Right renal pelvis (tissue), 4 donors: Measurements from ENCODE around the gene RCAN3. TPM values are rescaled to one million over a fixed set of nuclear protein-coding genes. Genes with fewer than 3 reads are reported as not detected.
"Not testable (repeated sequence)": the region's sequence is repeated elsewhere in the genome, so short reads cannot be mapped to it uniquely, and the experiment has no call there.

Source experiments
- DNase-seq, 4 donors: peaks; one replicate each; pipeline ENCODE4 v3.0.0-alpha.2; 2013; ENCODE audit warnings: low read depth in 4 of 4, low spot score in 3 of 4, missing footprints in 1 of 4
- polyA plus RNA-seq, 4 donors: library from polyadenylated mRNA; unstranded; fragments of 120-200 nt; gene quantifications; one replicate each; pipeline ENCODE4 v1.2.1, GENCODE V29; 2013; ENCODE audit not compliant: insufficient read length in 4 of 4

RCAN3 gene
- polyA plus RNA-seq, 4 donors = 7.9 to 12.7 (median 12.2) TPM

GRCh38 chr1:24545662-24546061, 43.0 kb downstream of the RCAN3 start:
- no peak for DNase-seq

DNA sequence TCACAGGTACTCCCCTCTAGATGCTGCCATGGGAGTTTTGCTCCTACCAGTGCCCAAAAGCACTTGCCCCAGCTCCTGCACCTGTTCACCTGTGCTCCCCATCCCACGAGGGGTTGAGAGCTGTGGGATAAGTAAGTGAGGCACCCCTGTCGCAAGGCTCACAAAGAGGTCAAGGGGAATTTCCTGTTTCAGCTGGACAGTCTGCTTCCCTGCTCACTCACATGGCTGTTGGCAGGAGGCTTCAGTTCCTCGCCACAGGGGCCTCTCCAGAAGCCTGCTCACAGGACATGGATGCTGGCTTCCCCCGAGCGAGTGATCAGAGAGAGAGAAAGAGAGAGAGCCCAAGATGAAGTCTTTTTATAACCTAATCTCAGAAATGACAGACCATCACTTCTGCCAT, 44.6 kb downstream of the RCAN3 start:
- no peak for DNase-seq

- DNase-seq = no peak
Observed at GRCh38 chr1:24548070-24548469, 45.4 kb downstream of the RCAN3 start.

DNA sequence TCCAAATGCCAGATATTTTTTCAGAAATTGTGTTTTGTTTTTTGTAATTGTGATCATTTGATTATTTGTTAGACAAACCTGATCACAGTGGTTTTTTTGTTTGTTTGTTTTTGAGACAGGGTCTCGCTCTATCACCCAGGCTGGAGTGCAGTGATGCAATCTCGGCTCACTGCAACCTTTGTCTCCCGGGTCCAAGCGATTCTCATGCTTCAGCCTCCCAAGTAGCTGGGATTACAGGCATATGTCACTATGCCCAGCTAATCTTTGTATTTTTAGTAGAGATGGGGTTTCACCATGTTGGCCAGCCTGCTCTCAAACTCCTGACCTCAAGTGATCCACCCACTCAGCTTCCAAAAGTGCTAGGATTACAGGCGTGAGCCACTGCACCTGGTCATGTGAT, 46.6 kb downstream of the RCAN3 start:
- DNase-seq = not testable (repeated sequence)

DNA sequence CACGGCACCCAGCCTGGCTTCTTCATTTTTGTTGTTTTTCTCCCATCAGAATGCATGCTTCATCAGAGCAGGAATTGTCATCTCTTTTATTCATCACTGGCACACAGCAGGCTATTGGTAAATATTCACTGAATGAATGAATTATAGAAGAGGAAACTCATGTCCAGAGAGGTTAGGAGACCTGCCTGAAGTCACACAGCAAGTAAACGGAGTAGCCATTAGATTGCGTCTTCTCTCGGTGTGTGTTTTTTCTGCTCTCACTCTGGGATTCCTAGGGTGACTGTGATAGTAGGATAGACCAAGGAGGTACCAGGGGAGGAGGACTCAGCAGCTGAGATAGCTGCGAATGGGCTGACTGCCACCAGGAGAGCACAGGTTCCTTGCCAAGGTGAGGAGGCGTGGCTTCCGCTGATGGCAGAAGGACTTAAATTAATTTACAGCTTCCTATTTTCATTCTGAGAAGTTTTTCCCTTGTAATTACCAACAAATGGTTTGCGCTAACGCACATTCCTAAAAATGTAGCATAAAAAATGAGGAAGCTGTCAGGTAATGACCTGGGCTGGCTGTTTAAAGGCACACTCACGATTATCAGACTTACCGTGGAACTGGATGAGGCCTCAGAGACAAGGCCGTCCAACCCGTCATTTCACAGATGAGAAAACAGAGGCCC, 48.8 kb downstream of the RCAN3 start:
- DNase-seq = no peak

GRCh38 chr1:24551960-24552571, 49.4 kb downstream of the RCAN3 start:
- peak in 2 of 4 donors; percentile 45 to 58 for DNase-seq

DNA sequence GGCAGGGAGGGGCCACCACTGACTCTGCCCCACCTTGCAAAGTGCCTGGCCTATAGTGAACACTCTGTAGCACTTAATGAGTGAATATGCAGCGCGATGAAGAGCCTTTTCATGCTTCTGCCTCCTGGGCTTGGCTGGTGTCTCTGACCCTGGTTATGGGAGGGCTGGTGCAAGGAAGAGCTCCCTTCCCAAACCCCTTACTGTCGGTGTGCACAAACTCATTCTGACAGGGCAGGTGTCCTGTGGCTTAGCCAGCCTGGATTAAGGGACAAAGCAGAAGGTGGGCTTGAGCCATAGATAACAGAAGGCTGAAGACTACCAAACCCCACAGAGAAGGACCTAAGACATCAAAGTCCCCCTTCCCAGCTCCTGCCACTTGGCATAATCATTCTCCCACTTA, 51.3 kb downstream of the RCAN3 start:
- DNase-seq = no peak

GRCh38 chr1:24554714-24555113, 52.1 kb downstream of the RCAN3 start:
- DNase-seq = no peak

DNA sequence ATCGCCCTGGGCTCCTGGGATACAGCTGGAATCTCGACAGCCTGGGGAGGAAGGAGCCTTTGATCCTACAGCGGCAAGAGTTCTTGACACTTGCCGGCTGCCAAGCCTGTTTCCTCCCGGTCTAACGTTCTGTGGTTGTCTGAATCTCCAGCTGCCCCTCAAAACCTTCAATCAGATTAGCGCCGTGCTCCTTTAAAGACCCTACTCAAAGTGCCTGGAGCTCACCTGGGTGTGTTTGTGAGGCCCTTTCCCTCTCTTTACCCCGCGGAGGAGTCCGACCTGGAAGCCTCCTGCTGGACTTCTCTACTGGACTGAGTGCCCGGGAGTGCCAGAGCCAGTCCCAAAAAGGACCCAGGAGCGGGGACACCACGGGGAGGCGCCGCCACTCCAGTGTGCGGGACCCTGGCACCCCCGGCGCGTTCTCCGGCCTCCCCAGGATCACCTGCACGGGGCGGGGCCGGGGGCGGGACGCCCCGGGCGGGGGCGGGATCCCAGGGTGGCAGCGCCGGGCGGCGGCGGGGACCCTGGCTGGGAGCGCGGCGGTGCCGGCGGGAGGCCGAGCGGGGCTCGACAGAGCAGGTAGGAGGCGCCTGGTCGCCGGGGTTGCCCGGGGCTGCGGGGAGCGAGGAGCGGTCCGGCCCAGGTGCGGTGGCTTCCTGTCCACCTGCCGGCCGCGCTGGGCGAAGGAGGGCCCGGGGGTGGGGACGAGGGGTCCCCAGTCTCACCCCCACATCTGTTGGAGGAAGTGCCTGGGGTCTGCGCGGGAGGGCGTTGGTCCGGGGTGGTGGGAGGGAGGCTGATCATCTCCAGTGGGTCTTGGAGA, 53.2 kb downstream of the RCAN3 start, which contains the start of gene NCMAP:
NCMAP (plus strand) TSS at position 497 of the 823 bp plus-strand sequence. CDS start 39,344 bp downstream, outside the sequence.
- no peak for DNase-seq

- no peak for DNase-seq
Observed at GRCh38 chr1:24556414-24556795, 53.8 kb downstream of the RCAN3 start.

- DNase-seq = no peak
Observed at GRCh38 chr1:24557220-24557619, 54.6 kb downstream of the RCAN3 start.

GRCh38 chr1:24557711-24558131, 55.1 kb downstream of the RCAN3 start:
- no peak for DNase-seq

DNA sequence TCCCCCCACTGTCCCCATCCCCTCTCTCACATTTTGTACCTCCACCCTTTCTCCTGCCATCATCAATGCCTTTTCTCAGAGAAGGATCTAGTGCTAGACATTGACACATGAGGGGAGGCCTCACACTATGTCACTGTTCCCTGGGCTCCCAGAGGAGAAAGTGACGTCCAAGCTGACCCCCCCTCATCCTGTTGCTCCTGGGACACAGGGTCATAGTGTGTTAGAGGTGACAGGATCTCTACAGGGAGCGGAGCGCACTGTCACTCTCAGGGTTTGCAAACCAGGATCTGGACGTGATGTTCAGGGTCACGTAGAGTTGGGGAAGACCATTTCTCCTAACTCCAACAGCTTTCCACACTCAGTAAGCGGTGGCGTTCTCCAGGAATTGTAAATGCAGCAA, 55.8 kb downstream of the RCAN3 start:
- DNase-seq = no peak

GRCh38 chr1:24558902-24559791, 56.5 kb downstream of the RCAN3 start:
- DNase-seq = no peak

DNA sequence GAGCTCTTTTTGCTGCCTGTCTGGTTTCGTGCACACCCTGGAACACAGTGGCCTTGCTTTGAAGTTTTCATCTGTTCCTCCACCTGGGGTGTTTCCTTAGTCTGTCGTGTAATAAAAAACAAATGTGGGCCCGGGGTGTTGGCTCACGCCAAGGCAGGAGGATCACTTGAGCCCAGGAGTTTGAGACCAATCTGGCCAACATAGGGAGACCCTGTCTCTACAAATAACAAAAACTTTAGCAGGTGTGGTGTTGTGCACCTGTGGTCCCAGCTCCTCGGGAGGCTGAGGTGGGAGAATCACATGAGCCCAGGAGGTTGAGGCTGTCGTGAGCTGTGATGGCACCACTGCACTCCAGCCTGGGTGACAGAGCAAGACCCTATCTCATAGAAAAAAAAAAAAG, 57.7 kb downstream of the RCAN3 start:
- DNase-seq = no peak

DNA sequence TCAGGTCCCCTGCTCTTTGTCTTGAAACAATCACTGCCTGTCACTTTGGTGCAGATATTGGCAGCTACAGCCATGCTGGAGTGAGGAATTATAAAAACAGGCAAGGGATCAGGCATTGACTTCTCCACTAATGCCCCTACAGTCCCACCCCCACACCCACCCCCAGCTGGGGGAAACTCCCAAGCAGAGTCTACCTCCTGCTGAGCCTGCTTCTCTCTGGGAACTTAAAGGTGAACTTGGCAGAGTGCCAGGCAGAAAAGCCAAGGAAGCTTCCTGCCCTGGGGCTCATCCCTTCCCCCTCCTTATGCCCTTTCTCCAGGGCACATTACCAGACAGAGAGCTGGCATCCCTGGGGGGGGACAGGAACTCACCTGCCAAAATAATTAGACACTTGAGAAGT, 60.0 kb downstream of the RCAN3 start:
- DNase-seq = peak in 1 of 4 donors; percentile 51

- no peak for DNase-seq
Observed at GRCh38 chr1:24564695-24565094, 62.1 kb downstream of the RCAN3 start.

DNA sequence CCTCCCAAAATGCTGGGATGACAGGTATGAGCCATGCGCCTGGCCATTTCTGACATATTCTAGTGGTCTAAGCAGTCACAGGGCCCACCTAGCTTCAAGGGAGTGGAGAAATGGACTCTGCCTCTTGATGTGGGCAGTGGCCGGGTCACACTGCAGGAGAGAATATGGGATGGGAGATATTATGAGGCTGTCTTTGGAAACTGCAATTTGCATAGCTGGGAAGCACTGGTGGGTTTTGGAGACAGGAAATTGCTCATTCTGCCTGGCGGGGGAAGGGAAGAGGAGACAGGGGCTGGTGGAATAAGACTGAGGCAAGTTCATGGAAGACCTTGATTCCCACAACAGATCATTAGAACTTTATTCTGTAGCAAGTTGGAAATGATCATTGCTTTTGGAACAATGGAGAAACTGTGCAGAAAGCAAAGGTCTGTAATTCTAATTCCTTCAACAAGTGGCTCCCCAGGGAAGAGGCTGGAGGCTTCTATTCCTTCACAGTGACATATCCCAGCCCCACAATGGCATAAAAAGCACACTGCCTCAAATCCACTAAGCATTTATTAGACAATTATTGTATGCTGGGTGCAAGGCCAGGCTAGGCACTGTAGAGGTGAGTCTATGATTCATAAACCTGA, 63.7 kb downstream of the RCAN3 start:
- no peak for DNase-seq

DNA sequence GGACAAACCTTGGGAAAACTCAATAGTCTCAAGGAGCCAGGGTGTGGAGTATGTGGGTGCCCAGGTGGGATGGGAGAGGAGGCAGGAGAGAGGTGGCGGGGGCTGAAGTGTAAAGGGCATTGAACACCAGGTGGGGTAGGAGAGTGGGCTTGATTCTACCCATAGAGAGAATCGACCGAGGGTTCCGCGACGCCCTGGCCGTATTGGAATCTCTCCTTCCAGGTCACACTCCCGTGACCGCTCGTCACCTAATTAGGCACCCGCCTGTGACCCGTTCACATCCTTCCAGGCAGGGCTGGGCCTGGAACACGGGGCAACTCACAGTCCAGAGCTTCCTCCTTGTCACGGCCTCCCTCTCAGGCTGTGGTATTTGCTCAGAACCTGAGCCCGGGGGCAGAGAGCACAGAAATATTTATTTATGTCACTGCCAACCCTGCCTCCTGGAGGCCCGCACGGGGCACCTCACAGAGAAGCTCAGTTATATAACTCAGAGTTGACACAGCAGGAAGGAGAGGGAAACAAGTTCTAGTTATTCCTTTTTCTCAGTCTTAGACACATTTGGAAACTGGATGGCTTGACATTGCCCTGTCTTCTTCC, 65.3 kb downstream of the RCAN3 start:
- DNase-seq = peak in 2 of 4 donors; percentile 39 to 47

DNA sequence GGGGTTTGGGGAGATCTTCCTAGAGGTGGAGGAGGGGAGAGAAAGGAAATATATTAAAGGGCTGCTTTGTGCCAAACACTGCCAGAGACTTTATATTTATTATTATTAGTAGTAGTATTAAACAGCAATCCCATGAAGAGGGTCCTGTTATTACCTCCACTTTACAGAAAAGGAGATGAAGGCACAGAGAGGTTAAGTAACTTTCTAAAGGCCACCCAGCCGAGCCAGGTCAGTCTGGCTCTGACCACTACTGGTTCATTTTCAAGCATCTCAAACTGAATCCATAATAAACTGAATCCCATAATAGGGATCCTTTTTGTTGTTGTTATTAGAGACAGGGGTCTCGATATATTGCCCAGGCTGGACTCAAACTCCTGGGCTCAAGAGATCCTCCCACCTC, 65.8 kb downstream of the RCAN3 start:
- DNase-seq = no peak
